ENCODE data around the gene TET3. TPM values are rescaled to one million over a fixed set of nuclear protein-coding genes. Genes with fewer than 3 reads are reported as not detected.

The TET3 gene
- total and polyA plus RNA-seq, 2 of the 8 experiments (the other 6 are each of a cell fraction or from before 2014, with no cell fraction given), result 4.5 to 21.1 TPM

- Histone ChIP-seq H2AFZ (ENCODE audit: low read length) (no peak overlapping the region), H3K4me3 (ENCODE audit: extremely low read depth in 1 of 4, insufficient read depth in 2 of 4, low read depth in 3 of 4, low read length in 4 of 4) (no peak overlapping the region), H2BK12ac (ENCODE audit: low read depth, low read length) (no peak overlapping the region), H4K91ac (replicated peaks; ENCODE audit: insufficient read length, low read length) (no peak overlapping the region), H2BK15ac (ENCODE audit: low read length) (no peak overlapping the region), H3K14ac (ENCODE audit: insufficient read length) (no peak overlapping the region), H3K4me2 (ENCODE audit: insufficient read depth in 1 of 2, low read depth in 2 of 2, low read length in 2 of 2) (no peak overlapping the region), H3K4ac (replicated peaks; ENCODE audit: insufficient read length, low read depth, low read length) (no peak overlapping the region), H3K27me3 (replicated peaks in 1 of 4; ENCODE audit: control insufficient read depth in 3 of 4, extremely low read depth in 1 of 4, insufficient read depth in 3 of 4, low read length in 3 of 4) (peaks cover 0 to 1% (median 0%) of the 10 kb centered on the region in 4 experiments; a peak in 2 of 7 replicates), H3K18ac (ENCODE audit: extremely low read depth, low read length) (no peak overlapping the region), H2BK20ac (ENCODE audit: low read length) (no peak overlapping the region), H2BK5ac (ENCODE audit: low read depth, low read length) (no peak overlapping the region), H3K36me3 (ENCODE audit: control insufficient read depth in 2 of 4, insufficient read depth in 4 of 4, low read length in 3 of 4) (no peaks in the 10 kb centered on the region), H4K8ac (ENCODE audit: extremely low read depth, insufficient read depth, low read length) (no peak overlapping the region), H2BK120ac (replicated peaks; ENCODE audit: low read depth, low read length) (no peak overlapping the region), H4K5ac (ENCODE audit: insufficient read length, low read depth, low read length) (no peak overlapping the region), H4K20me1 (replicated peaks in 1 of 2; ENCODE audit: control insufficient read depth in 1 of 2, insufficient read depth in 2 of 2, low read length in 2 of 2) (peaks cover 0 to 3% of the 10 kb centered on the region in 2 experiments), H3K4me1 (replicated peaks in 1 of 4; ENCODE audit: control insufficient read depth in 3 of 4, insufficient read depth in 4 of 4, low read length in 3 of 4) (peaks cover 0 to 2% (median under 1%) of the 10 kb centered on the region in 4 experiments; a peak in 1 of 7 replicates), H3K23ac (ENCODE audit: insufficient read length) (no peak overlapping the region), H3K9me3 (ENCODE audit: insufficient read depth in 2 of 2, low read depth in 1 of 2, low read length in 1 of 2) (no peaks in the 10 kb centered on the region), H3K79me2 (ENCODE audit: control insufficient read depth in 1 of 2, insufficient read depth in 2 of 2, low read length in 2 of 2) (no peaks in the 10 kb centered on the region), H3K9ac (replicated peaks in 1 of 4; ENCODE audit: extremely low read depth in 1 of 4, low read depth in 3 of 4, low read length in 3 of 4) (no peak overlapping the region), H3K79me1 (ENCODE audit: low read depth, low read length) (no peaks in the 10 kb centered on the region), H2AK5ac (ENCODE audit: low read depth, low read length) (no peak overlapping the region), H3K27ac (ENCODE audit: low read depth, low read length) (no peak overlapping the region), H3K56ac (replicated peaks; ENCODE audit: insufficient read length, low read depth, low read length) (no peak overlapping the region), H3K23me2 (ENCODE audit: low read depth, low read length) (no peaks in the 10 kb centered on the region)
- FAIRE-seq (no peak), DNase-seq (ENCODE audit: low read depth in 1 of 2, low spot score in 2 of 2) (no peak)
- POLR2A ChIA-PET (ENCODE audit: partially characterized antibody), result interaction anchor here (1.2 kb wide), 1 partner anchor 58 kb away, joined by 3 read pairs; no protein-coding TSS in a partner anchor
- CTCF ChIA-PET (ENCODE audit: partially characterized antibody), result no interaction called here
- 81% methylated on average over 3 of the region's 3 CpGs; no CpG with 5 or more reads in 1 of the 2 experiments for WGBS, 2 experiments (ENCODE audit: extremely low coverage in 1 of 2, insufficient coverage in 1 of 2, insufficient read length in 1 of 2, insufficient replicate concordance in 2 of 2, low coverage in 1 of 2, low lambda C conversion rate in 2 of 2, missing lambda C conversion rate in 1 of 2)
- TF ChIP-seq TAF1 (IDR thresholded peaks at IDR 0.05; ENCODE audit: low read depth, low read length), result no peak
- TF ChIP-seq SRF (IDR thresholded peaks at IDR 0.05; ENCODE audit: low read depth, low read length), result no peak
- TF ChIP-seq CBX5 (IDR thresholded peaks at IDR 0.05; ENCODE audit: low read depth, low read length), result no peak
- TF ChIP-seq JUND (IDR thresholded peaks at IDR 0.05; ENCODE audit: low read length), result no peak
- TF ChIP-seq ATF2 (IDR thresholded peaks at IDR 0.05; ENCODE audit: low read length), result no peak
- no peak for TF ChIP-seq SAP30 (IDR thresholded peaks at IDR 0.05; ENCODE audit: insufficient read depth, insufficient replicate concordance, low read length)
- no peak for TF ChIP-seq E2F6 (IDR thresholded peaks at IDR 0.05)
- TF ChIP-seq ZNF274 (IDR thresholded peaks at IDR 0.05; ENCODE audit: borderline replicate concordance, extremely low read depth, low read length), result no peak
- TF ChIP-seq SP2 (IDR thresholded peaks at IDR 0.05; ENCODE audit: low read length), result no peak
- no peak for TF ChIP-seq TBP (IDR thresholded peaks at IDR 0.05; ENCODE audit: low read depth, low read length)
- no peak for TF ChIP-seq EZH2 (IDR thresholded peaks at IDR 0.05; ENCODE audit: low read depth, low read length, severe bottlenecking)
- TF ChIP-seq SIX5 (IDR thresholded peaks at IDR 0.05; ENCODE audit: low read depth, low read length), result no peak
- TF ChIP-seq NRF1 (IDR thresholded peaks at IDR 0.05; ENCODE audit: low read depth, low read length), result no peak
Measured at GRCh38 chr2:73972846-73973245, 11.9 kb upstream of the TET3 start.

Measured in H1 (cell line).